HEK293 (cell line): Measurements from ENCODE around the gene ADAM17.

ENCODE experiments used
- ZBTB7A ChIP-seq: fragments of 450-650 bp; formaldehyde crosslinking; IDR thresholded peaks from 2 replicates; pipeline ENCODE4 v1.5.1; 2016; ENCODE audit warnings: low read depth, missing biosample characterization, missing genetic modification characterization
- ZNF138 ChIP-seq: fragments of 450-650 bp; formaldehyde crosslinking; IDR thresholded peaks from 2 replicates; pipeline ENCODE4 v1.5.1; 2016; ENCODE audit warnings: missing biosample characterization, missing genetic modification characterization, borderline replicate concordance
- TF ChIP-seq, protein P1 (sequence below): fragments of 450-650 bp; formaldehyde crosslinking; IDR thresholded peaks from 2 replicates; pipeline ENCODE4 v1.5.1; 2016; ENCODE audit warnings: missing biosample characterization, missing genetic modification characterization
- TF ChIP-seq, protein P2 (sequence below): fragments of 450-650 bp; formaldehyde crosslinking; IDR thresholded peaks from 2 replicates; pipeline ENCODE4 v1.5.1; 2016; ENCODE audit warnings: missing biosample characterization, missing genetic modification characterization
- TF ChIP-seq, protein P3 (sequence below): fragments of 450-650 bp; formaldehyde crosslinking; IDR thresholded peaks from 2 replicates; pipeline ENCODE4 v1.5.1; 2016; ENCODE audit warnings: missing biosample characterization, missing genetic modification characterization

DNA sequence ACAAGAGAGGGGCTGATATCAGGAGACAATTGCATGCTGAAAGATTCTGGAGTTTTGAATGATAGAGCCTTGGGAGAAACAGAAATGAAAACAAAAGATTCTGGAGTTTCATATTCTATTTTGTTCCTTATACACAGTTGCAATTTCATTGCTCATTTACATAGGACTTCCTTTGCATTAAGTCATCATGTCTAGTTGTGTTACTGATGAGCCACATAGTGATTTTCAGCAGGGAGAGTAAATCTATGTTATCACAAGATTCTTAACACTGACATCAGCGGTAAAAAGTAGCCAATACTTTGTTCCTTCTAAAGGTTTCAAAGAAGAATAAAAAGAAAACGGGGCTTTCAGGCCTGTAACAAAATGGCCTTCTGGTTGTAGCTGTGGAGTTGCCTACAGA lies 7.1 kb downstream of the ADAM17 start:
- TF ChIP-seq, protein P1, sequence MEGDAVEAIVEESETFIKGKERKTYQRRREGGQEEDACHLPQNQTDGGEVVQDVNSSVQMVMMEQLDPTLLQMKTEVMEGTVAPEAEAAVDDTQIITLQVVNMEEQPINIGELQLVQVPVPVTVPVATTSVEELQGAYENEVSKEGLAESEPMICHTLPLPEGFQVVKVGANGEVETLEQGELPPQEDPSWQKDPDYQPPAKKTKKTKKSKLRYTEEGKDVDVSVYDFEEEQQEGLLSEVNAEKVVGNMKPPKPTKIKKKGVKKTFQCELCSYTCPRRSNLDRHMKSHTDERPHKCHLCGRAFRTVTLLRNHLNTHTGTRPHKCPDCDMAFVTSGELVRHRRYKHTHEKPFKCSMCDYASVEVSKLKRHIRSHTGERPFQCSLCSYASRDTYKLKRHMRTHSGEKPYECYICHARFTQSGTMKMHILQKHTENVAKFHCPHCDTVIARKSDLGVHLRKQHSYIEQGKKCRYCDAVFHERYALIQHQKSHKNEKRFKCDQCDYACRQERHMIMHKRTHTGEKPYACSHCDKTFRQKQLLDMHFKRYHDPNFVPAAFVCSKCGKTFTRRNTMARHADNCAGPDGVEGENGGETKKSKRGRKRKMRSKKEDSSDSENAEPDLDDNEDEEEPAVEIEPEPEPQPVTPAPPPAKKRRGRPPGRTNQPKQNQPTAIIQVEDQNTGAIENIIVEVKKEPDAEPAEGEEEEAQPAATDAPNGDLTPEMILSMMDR (tag by site-specific recombination) = no peak
- no peak for TF ChIP-seq ZBTB7A (tag by site-specific recombination)
- TF ChIP-seq, protein P2, sequence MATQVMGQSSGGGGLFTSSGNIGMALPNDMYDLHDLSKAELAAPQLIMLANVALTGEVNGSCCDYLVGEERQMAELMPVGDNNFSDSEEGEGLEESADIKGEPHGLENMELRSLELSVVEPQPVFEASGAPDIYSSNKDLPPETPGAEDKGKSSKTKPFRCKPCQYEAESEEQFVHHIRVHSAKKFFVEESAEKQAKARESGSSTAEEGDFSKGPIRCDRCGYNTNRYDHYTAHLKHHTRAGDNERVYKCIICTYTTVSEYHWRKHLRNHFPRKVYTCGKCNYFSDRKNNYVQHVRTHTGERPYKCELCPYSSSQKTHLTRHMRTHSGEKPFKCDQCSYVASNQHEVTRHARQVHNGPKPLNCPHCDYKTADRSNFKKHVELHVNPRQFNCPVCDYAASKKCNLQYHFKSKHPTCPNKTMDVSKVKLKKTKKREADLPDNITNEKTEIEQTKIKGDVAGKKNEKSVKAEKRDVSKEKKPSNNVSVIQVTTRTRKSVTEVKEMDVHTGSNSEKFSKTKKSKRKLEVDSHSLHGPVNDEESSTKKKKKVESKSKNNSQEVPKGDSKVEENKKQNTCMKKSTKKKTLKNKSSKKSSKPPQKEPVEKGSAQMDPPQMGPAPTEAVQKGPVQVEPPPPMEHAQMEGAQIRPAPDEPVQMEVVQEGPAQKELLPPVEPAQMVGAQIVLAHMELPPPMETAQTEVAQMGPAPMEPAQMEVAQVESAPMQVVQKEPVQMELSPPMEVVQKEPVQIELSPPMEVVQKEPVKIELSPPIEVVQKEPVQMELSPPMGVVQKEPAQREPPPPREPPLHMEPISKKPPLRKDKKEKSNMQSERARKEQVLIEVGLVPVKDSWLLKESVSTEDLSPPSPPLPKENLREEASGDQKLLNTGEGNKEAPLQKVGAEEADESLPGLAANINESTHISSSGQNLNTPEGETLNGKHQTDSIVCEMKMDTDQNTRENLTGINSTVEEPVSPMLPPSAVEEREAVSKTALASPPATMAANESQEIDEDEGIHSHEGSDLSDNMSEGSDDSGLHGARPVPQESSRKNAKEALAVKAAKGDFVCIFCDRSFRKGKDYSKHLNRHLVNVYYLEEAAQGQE (tag by site-specific recombination) = no peak
- TF ChIP-seq, protein P3, sequence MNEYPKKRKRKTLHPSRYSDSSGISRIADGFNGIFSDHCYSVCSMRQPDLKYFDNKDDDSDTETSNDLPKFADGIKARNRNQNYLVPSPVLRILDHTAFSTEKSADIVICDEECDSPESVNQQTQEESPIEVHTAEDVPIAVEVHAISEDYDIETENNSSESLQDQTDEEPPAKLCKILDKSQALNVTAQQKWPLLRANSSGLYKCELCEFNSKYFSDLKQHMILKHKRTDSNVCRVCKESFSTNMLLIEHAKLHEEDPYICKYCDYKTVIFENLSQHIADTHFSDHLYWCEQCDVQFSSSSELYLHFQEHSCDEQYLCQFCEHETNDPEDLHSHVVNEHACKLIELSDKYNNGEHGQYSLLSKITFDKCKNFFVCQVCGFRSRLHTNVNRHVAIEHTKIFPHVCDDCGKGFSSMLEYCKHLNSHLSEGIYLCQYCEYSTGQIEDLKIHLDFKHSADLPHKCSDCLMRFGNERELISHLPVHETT (tag by site-specific recombination) = no peak
- TF ChIP-seq ZNF138 = no peak
